ENCODE measurements around the gene TMEM248.
"Not testable (repeated sequence)": the region's sequence is repeated elsewhere in the genome, so short reads cannot be mapped to it uniquely, and the experiment has no call there.

DNA sequence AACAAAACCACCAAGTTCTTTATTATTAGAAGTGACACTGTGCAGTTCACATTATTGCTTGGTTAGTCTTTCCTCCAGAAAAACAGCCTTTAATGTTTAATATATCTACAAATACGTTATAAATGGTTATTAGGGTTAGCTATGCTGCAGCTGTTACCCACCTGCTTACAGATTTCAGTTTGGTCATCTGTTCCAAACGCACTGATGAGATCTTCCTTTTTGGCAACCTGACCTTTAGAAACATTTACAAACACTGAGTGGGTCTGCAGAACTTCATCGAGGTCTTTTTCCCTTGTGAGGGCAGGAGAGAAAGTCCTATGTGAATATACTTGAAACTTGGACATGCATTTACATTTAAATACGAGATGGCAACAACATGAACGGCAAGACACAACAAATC, 73.0 kb downstream of the TMEM248 start:
- not testable (repeated sequence) for TF ChIP-seq CSDC2 (CRISPR knock-in tag; IDR thresholded peaks at IDR 0.05)
- TF ChIP-seq, protein P1, sequence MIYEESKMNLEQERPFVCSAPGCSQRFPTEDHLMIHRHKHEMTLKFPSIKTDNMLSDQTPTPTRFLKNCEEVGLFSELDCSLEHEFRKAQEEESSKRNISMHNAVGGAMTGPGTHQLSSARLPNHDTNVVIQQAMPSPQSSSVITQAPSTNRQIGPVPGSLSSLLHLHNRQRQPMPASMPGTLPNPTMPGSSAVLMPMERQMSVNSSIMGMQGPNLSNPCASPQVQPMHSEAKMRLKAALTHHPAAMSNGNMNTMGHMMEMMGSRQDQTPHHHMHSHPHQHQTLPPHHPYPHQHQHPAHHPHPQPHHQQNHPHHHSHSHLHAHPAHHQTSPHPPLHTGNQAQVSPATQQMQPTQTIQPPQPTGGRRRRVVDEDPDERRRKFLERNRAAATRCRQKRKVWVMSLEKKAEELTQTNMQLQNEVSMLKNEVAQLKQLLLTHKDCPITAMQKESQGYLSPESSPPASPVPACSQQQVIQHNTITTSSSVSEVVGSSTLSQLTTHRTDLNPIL (CRISPR knock-in tag; IDR thresholded peaks at IDR 0.05; ENCODE audit: low read depth): not testable (repeated sequence)
